Thyroid gland (tissue), 4 donors: ENCODE measurements around the gene CREB3L2. TPM values are rescaled to one million over a fixed set of nuclear protein-coding genes. Genes with fewer than 3 reads are reported as not detected.
A peak's percentile ranks its signal among the peaks of the same experiment; 100 is the strongest.

Experiments
- DNase-seq, 2 donors: peaks; one replicate each; pipeline ENCODE4 v3.0.0-alpha.2; 2019
- H3K27ac ChIP-seq, 3 donors: fragments of 200-600 bp; sonication (generic); 1 replicate in 2 of 3; 2 replicates in 1 of 3; pipeline ENCODE4 v1.5.1; 2016 to 2019; ENCODE audit warnings: mild to moderate bottlenecking in 1 of 3, moderate library complexity in 1 of 3
- H3K27me3 ChIP-seq: fragments of 200-600 bp; sonication (generic); one replicate; pipeline ENCODE4 v1.5.1; 2019
- H3K36me3 ChIP-seq, 2 donors: fragments of 200-600 bp; sonication (generic); one replicate each; pipeline ENCODE4 v1.5.1; 2016 to 2019
- H3K4me1 ChIP-seq, 2 donors: fragments of 200-600 bp; sonication (generic); one replicate each; pipeline ENCODE4 v1.5.1; 2017 to 2019
- H3K4me3 ChIP-seq, 3 donors: fragments of 200-600 bp; sonication (generic); replicated peaks in 1 of 3; 1 replicate in 2 of 3; 2 replicates in 1 of 3; pipeline ENCODE4 v1.5.1; 2016; ENCODE audit warnings: mild to moderate bottlenecking in 1 of 3
- H3K9me3 ChIP-seq: fragments of 200-600 bp; sonication (generic); one replicate; pipeline ENCODE4 v1.5.1; 2017
- CTCF ChIP-seq, 6 experiments: fragments of 200-600 bp in 3 of 6; fragments of 450-650 bp in 3 of 6; sonication (generic) in 3 of 6; IDR thresholded peaks; one replicate each; pipeline ENCODE4 v1.5.1; 2016 to 2019; ENCODE audit warnings: antibody characterized with exemption in 6 of 6, mild to moderate bottlenecking in 2 of 6, inconsistent platforms in 1 of 6, moderate library complexity in 1 of 6
- POLR2A ChIP-seq, 2 donors: fragments of 450-650 bp; IDR thresholded peaks; one replicate each; pipeline ENCODE4 v1.6.1; 2017; ENCODE audit warnings: antibody characterized with exemption in 2 of 2, mild to moderate bottlenecking in 2 of 2, moderate library complexity in 1 of 2
- WGBS, 2 donors: methylation state at CpG; one replicate each; pipeline ENCODE4 v1.1.5; 2017; 5-methylcytosine and 5-hydroxymethylcytosine counted together
- intact Hi-C: fragments of 100-400 bp; cut with DNase I; formaldehyde crosslinking; loops from one replicate; pipeline ENCODE4 v1.15.1; 2023
- total RNA-seq, 4 donors: library from RNA; depleted of rRNA; stranded (reverse); fragments of >200 nt; gene quantifications; one replicate each; pipeline ENCODE4 v1.2.3, GENCODE V29; 2016

The CREB3L2 gene
- total RNA-seq, 4 donors from 2014 or later: 86.1 to 143 (median 103) TPM

GRCh38 chr7:137850571-137850970 lies 151.3 kb downstream of the CREB3L2 start:
- no peaks in the 10 kb centered on the region for H3K9me3 ChIP-seq
- intact Hi-C loops: no loop called here
- WGBS, 2 donors: 49 to 77% methylated on average over 2 of the region's 2 CpGs

GRCh38 chr7:137848095-137848494 lies 153.8 kb downstream of the CREB3L2 start:
- WGBS, 2 donors: 31 to 45% methylated on average over 8 of the region's 8 CpGs
- TF ChIP-seq POLR2A (IDR thresholded peaks at IDR 0.05) (peak in 1 of 2 donors; percentile 40), CTCF (IDR thresholded peaks at IDR 0.05) (no peak)
- H3K27me3 ChIP-seq: no peaks in the 10 kb centered on the region
- H3K4me1 ChIP-seq: peaks cover 0 to 6% of the 10 kb centered on the region in 2 donors
- DNase-seq: peak; percentile 75 to 79
- H3K4me3 ChIP-seq: peak overlapping the region in 1 of 3 donors; percentile 34
- peak overlapping the region; percentile 15 to 61 (median 48) for H3K27ac ChIP-seq
- intact Hi-C loops: no loop called here
- H3K36me3 ChIP-seq: no peaks in the 10 kb centered on the region
- H3K9me3 ChIP-seq: no peaks in the 10 kb centered on the region

More at GRCh38 chr7:137850571-137850970, 151.3 kb downstream of the CREB3L2 start:
- no peak for DNase-seq
- Histone ChIP-seq H3K4me3 (no peak overlapping the region), H3K27ac (no peak overlapping the region), H3K4me1 (peaks cover 0 to 6% of the 10 kb centered on the region in 2 donors), H3K36me3 (no peaks in the 10 kb centered on the region), H3K27me3 (no peaks in the 10 kb centered on the region)
- TF ChIP-seq POLR2A (IDR thresholded peaks at IDR 0.05) (no peak), CTCF (IDR thresholded peaks at IDR 0.05) (no peak)

GRCh38 chr7:137847568-137848050 lies 154.3 kb downstream of the CREB3L2 start:
- no peaks in the 10 kb centered on the region for H3K36me3 ChIP-seq
- peak overlapping the region; percentile 34 to 57 (median 34) for H3K4me3 ChIP-seq
- no peak for TF ChIP-seq CTCF (IDR thresholded peaks at IDR 0.05)
- TF ChIP-seq POLR2A (IDR thresholded peaks at IDR 0.05): no peak
- H3K27ac ChIP-seq: peak overlapping the region; percentile 15 to 61 (median 48)
- WGBS, 2 donors: 14 to 18% methylated on average over 17 to 18 of the region's 18 CpGs
- no peaks in the 10 kb centered on the region for H3K9me3 ChIP-seq
- peak; percentile 21 to 27 for DNase-seq
- H3K27me3 ChIP-seq: no peaks in the 10 kb centered on the region
- intact Hi-C loops: no loop called here
- peaks cover 0 to 6% of the 10 kb centered on the region in 2 donors for H3K4me1 ChIP-seq

- Histone ChIP-seq H3K4me3 (peak within 1 kb of the TSS; percentile 34 to 57 (median 34)), H3K4me1 (peaks cover 0 to 6% of the 10 kb centered on the region in 2 donors), H3K36me3 (no peaks in the 10 kb centered on the region), H3K27me3 (no peaks in the 10 kb centered on the region), H3K9me3 (no peaks in the 10 kb centered on the region), H3K27ac (peak within 1 kb of the TSS; percentile 15 to 61 (median 48))
- DNase-seq: peak; percentile 20 to 33
- 0 to 2% methylated on average over 11 to 25 of the region's 66 CpGs for WGBS, 2 donors
- TF ChIP-seq CTCF (IDR thresholded peaks at IDR 0.05) (no peak), POLR2A (IDR thresholded peaks at IDR 0.05) (no peak)
- intact Hi-C loops: no loop called here
Measured at GRCh38 chr7:137846827-137847567, 154.9 kb downstream of the CREB3L2 start, which contains the start of gene DGKI. DGKI (minus strand) TSS chr7:137846974.

GRCh38 chr7:137846549-137846826 lies 155.4 kb downstream of the CREB3L2 start:
- Histone ChIP-seq H3K27ac (no peak overlapping the region), H3K9me3 (no peaks in the 10 kb centered on the region), H3K27me3 (no peaks in the 10 kb centered on the region), H3K4me3 (peak overlapping the region in 1 of 3 donors; percentile 57), H3K4me1 (peaks cover 0 to 6% of the 10 kb centered on the region in 2 donors), H3K36me3 (no peaks in the 10 kb centered on the region)
- DNase-seq: no peak
- WGBS, 2 donors: 0% methylated on average over 7 of the region's 47 CpGs; no CpG with 5 or more reads in 1 of the 2 donors
- intact Hi-C loops: no loop called here
- no peak for TF ChIP-seq CTCF (IDR thresholded peaks at IDR 0.05)
- peak in 1 of 2 donors; percentile 3 for TF ChIP-seq POLR2A (IDR thresholded peaks at IDR 0.05)
